Measurements from ENCODE around the gene DPYD. TPM values are rescaled to one million over a fixed set of nuclear protein-coding genes. Genes with fewer than 3 reads are reported as not detected.

Gene DPYD
- total and polyA plus RNA-seq, 2 donors from 2014 or later, result 4.9 to 41.6 TPM

GRCh38 chr1:97797403-97798183 is 123.2 kb downstream of the DPYD start:
- TF ChIP-seq CTCF (IDR thresholded peaks at IDR 0.05; ENCODE audit: borderline replicate concordance, extremely low read depth, insufficient read depth), result no peak
- DNase-seq (no peak), FAIRE-seq (no peak)
- intact Hi-C loops (cut with DNase I), result no loop called here
- Histone ChIP-seq H3K36me3 (ENCODE audit: control insufficient read depth in 2 of 3, insufficient read depth in 3 of 3, low read length in 3 of 3) (no peaks in the 10 kb centered on the region), H3K9ac (ENCODE audit: low read length in 3 of 3) (no peak overlapping the region), H3K4me1 (ENCODE audit: control insufficient read depth in 2 of 3, insufficient read depth in 2 of 3, low read depth in 1 of 3, low read length in 3 of 3) (no peaks in the 10 kb centered on the region), H3K9me3 (ENCODE audit: control insufficient read depth in 2 of 3, insufficient read depth in 1 of 3, low read length in 3 of 3) (no peaks in the 10 kb centered on the region), H3K4me3 (ENCODE audit: low read length in 3 of 3) (no peak overlapping the region), H3K27me3 (ENCODE audit: control insufficient read depth, insufficient read depth, low read length) (no peaks in the 10 kb centered on the region), H3K27ac (ENCODE audit: low read depth in 2 of 2, low read length in 2 of 2) (no peak overlapping the region)

GRCh38 chr1:97796711-97797110 is 124.1 kb downstream of the DPYD start:
- Histone ChIP-seq H3K9me3 (ENCODE audit: control insufficient read depth in 2 of 3, insufficient read depth in 1 of 3, low read length in 3 of 3) (no peaks in the 10 kb centered on the region), H3K27me3 (ENCODE audit: control insufficient read depth, insufficient read depth, low read length) (no peaks in the 10 kb centered on the region), H3K4me3 (ENCODE audit: low read length in 3 of 3) (no peak overlapping the region), H3K27ac (ENCODE audit: low read depth in 2 of 2, low read length in 2 of 2) (no peak overlapping the region), H3K36me3 (ENCODE audit: control insufficient read depth in 2 of 3, insufficient read depth in 3 of 3, low read length in 3 of 3) (no peaks in the 10 kb centered on the region), H3K4me1 (ENCODE audit: control insufficient read depth in 2 of 3, insufficient read depth in 2 of 3, low read depth in 1 of 3, low read length in 3 of 3) (no peaks in the 10 kb centered on the region), H3K9ac (ENCODE audit: low read length in 3 of 3) (no peak overlapping the region)
- FAIRE-seq (no peak), DNase-seq (no peak)
- TF ChIP-seq CTCF (IDR thresholded peaks at IDR 0.05; ENCODE audit: borderline replicate concordance, extremely low read depth, insufficient read depth), result no peak
- intact Hi-C loops (cut with DNase I), result no loop called here

- Histone ChIP-seq H3K4me1 (ENCODE audit: control insufficient read depth in 2 of 3, insufficient read depth in 2 of 3, low read depth in 1 of 3, low read length in 3 of 3) (no peaks in the 10 kb centered on the region), H3K36me3 (ENCODE audit: control insufficient read depth in 2 of 3, insufficient read depth in 3 of 3, low read length in 3 of 3) (no peaks in the 10 kb centered on the region), H3K9ac (ENCODE audit: low read length in 3 of 3) (no peak overlapping the region), H3K9me3 (ENCODE audit: control insufficient read depth in 2 of 3, insufficient read depth in 1 of 3, low read length in 3 of 3) (no peaks in the 10 kb centered on the region), H3K4me3 (ENCODE audit: low read length in 3 of 3) (no peak overlapping the region), H3K27me3 (ENCODE audit: control insufficient read depth, insufficient read depth, low read length) (no peaks in the 10 kb centered on the region), H3K27ac (ENCODE audit: low read depth in 2 of 2, low read length in 2 of 2) (no peak overlapping the region)
- no peak for DNase-seq
- intact Hi-C loops (cut with DNase I), result no loop called here
- FAIRE-seq, result no peak
- no peak for TF ChIP-seq CTCF (IDR thresholded peaks at IDR 0.05; ENCODE audit: borderline replicate concordance, extremely low read depth, insufficient read depth)
Observed at GRCh38 chr1:97792655-97793054, 128.2 kb downstream of the DPYD start.

All from kidney (tissue), 14 donors.